NCI-H748 (cell line): Measurements from ENCODE around the gene SRL.
A peak's percentile ranks its signal among the peaks of the same experiment; 100 is the strongest.
"Not testable (repeated sequence)": the region's sequence is repeated elsewhere in the genome, so short reads cannot be mapped to it uniquely, and the experiment has no call there.

Experiments used
- DNase-seq: peaks from one replicate; lab custom pipeline; 2025; ENCODE audit not compliant: unreplicated experiment; lab: John Stamatoyannopoulos, UW

Gene SRL

DNA sequence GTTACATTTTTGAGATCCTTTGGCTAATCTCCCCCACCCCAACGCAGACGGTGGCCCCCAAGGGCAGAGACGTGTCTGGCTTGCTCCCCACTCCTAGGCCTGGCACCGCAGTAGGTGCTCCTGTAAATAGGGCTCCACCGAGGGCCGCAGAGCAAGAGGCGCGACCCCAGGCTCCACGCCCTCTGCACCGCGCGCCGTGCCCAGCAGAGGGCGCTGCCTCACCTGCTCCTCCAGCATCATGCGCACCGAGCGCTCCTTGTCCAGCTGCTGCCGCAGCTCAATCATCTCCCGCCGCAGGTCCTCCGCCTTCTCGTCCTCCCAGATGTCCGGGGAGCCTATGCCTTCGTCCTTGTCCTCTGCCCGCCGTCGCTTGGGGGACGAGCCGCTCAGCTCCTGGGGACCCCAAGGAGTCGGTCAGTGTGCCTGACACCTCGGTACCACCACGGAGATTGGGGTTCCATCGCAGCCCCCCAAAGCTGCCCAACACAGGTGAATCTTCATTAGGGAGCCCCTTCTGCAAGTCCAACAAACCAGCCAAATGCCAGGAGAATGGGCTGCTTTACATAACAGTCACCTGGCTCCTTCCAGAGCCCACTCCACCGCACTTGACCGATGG is 19.8 kb upstream of the SRL start:
- DNase-seq, result peak; percentile 18

DNA sequence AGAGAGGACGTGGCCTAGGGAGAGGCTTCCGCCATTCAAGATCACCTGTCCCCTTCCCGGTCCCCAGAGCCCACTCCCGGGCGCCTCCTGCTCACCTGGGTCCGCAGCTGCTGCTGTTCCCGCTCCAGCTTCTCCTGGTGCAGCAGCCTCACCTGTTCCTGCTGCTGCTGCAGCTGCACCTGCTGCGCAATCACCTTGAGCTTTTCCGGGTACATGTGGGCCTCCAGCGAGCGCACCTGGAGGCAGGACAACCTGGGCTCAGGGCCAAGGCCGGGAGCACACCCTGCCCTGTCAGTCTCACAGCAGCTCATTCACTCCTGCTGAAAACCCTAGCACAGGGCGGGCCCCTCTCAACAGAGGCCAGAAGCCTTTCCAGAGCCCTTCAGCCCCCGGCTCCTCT is 18.5 kb upstream of the SRL start:
- DNase-seq, result peak; percentile 93

DNA sequence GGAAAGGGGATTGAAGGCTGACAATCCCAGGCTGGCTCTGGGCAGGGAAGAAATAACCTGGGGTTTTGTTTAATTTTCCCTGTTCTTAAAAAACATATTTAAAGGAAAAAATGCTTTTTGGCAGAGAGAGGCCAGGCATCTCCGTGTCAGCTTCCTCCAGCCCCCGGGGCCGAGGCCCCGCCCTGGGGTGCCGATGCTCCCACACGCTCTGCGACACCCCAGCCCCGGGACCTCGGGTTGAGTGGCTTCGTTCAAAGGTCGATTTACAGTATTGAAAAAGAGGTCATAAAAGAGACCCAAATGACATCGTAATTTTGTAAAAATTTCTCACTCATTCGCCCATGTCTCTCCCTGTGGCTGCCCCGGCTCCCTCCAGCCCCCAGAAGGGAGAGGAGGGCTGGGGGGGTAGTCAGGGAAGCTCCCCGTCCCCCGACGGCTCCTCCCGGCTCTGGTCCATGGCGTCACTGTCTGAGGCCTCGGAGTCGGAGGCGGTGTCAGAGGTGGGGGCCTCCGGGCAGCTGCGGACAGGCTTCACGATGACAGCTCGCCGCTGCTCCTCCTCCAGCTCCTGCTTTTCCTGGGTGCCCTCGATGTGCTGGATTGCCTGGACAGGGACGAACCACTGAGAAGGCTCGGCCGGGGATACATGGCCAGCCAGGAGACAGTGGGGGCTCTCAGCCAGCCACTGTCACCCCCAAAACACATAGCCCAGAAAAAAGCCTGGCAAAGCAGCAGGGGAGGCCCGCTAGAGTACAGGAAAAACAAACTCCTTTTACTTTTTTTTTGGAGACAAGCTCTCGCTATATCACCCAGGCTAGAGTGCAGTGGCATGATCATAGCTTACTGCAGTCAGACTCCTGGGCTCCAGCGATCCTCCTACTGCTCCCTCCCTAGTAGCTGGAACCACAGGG is 16.0 kb upstream of the SRL start:
- DNase-seq, result no peak

DNA sequence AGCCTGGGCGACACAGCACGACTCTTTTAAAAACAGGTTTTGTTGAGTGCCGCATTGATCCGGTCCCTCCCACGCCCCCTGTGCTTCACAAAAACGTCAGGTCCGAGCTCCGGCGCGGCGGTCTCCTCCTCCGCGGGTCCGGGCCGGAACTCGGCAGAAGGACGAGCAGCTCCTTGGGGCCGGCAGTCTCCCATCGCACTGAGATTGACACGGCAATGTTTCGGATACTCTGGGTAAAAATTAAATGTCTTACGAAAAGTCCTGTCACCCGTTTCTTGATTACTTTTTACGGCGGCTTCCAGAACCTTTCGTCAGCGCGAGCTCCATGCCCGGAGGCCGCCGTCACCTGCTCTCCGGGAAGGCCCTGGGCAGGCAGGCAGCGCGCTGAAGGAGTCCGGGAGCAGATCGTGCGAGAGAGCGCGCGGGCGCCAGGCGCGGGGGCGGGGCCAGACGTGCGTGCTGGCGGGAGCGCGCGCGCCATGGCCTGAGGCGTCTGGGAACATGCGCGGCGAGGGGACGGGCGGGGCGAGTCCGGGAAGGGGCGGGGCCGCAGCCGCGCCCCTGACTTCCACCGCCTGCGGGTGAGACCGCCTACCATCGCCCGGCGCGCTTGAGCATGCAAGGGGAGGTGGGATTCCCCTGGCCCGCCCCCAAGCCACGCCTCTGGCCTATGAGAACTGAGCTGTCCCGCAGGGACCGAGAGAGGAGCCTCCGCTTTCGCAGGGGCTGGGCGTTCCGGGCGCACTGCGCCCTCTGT is 11.7 kb upstream of the SRL start:
- DNase-seq, result peak; percentile 97

DNA sequence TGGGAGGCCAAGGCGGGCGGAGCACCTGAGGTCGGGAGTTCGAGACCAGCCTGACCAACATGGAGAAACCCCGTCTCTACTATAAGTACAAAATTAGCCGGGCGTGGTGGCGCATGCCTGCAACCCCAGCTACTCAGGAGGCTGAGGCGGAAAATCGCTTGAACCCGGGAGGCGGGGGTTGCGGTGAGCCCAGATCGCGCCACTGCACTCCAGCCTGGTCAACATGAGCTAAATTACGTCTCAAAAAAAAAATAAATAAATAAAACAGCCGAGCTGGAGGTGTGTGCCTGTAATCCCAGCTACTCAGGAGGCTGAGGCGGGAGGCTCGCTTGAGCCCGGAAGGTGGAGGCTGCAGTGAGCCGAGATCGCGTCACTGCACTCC is 11.1 kb upstream of the SRL start:
- DNase-seq, result not testable (repeated sequence)

DNA sequence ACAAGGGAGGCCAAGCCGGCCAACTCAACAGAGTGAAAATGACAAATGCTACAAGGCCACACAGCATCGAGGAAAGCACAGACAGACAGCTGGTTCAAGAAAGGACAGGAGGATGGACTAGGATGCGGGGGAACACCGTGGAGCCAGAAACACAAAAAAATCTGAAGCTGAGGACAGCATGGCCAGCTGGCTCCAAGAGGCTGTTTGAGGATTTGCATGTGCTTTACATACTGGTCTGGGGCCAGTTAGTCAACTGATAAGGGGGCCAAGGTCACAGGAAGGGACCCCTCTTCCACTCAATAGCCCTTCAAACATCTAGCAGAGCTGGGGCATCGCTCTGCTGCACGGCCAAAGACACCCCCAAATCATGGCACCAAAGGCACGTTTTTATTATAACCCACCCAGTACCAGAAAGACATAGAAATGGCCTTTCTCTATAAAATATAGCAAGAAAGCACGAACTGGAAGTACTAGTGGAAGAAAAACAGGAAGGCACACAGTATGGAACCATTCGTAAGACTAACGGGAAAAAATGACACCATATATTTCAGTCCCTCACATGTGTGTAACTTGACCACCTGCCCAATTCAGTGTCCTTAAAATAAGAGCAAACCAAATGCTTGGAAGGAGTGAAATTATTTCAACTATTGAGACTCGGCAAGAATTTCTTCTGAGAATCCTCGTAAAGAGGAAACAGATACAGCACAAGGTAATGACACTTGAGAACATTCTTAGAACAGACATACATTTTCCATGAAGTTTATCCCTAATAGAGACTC is 7.8 kb upstream of the SRL start:
- DNase-seq, result no peak

DNA sequence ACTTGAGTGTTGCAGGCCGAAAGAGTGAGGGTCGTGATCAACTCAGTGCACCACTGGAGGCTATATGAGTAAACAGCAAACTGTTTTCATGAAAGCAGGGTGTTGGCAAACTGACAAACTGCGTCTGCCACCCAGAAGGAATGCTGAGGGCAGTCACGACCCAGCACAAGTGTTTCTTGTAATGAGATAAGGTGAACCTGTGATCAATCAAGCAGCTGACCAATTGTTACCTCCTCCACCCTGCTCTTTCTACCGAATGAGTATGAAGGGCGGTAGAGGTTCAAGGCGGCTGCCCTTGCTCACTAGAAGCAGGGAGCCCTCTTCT is 5.5 kb upstream of the SRL start:
- no peak for DNase-seq

DNA sequence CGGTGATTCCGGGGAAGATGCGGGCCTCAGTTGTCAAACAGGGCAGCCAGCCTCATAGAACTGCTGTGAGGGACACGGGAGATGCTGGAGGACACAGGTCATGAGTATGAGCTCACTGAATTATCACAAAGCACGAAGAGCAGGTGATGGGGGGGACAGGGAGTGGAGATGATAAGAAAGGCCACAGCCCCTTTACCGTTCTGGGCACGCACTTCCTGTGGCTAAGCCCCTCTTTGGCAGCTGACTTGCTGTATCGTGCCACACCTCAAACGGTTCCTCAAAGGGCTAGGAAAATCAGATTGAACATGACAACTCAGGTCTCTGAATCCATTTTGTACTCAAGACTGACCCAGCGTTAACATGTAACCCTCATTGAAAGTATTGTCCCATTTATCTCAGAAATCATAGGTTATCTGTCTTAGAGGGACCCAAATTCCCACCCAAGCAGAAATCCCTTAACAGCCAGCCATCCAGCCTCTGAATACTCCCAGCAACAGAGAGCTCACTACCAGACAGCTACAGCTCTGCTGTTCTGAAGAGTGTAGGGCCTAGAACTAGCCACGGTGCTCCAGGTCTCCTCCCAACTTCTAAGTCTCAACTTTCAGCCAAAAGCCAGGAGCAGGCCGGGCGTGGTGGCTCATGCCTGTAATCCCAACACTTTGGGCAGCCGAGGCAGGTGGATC is 5.0 kb upstream of the SRL start:
- no peak for DNase-seq

DNA sequence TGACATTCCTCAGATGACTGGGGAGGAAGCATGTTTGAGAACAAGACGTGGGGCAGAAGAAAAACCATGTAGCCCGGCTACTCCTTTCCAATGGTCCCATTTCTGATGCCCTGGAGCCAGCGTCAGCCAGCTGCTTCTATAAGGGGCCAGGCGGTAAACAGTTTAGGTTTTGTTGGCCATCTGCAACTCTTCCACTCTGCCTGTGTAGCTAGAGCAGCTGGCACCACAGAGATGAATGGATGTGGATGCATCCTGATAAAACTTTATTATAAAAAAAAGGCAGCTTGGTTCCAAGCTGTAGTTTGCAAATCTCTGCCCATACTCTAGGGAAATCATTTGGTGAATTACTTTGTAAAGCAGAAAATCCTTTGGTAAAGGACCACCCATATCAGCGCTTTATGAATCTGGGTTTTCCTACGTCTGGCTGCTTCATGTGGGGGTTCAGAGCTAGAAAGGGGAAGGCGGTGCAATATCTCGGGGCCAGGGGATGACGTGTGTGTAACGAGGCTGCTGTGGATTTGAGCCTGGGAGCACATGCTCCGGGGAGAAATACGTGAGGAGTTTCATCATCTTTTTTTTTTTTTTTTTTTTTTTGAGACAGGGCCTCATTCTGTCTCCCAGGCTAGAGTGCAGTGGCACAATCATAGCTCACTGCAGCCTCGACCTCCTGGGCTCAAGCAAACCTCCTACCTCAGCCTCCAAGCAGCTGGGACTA is 3.4 kb upstream of the SRL start:
- DNase-seq, result no peak

DNA sequence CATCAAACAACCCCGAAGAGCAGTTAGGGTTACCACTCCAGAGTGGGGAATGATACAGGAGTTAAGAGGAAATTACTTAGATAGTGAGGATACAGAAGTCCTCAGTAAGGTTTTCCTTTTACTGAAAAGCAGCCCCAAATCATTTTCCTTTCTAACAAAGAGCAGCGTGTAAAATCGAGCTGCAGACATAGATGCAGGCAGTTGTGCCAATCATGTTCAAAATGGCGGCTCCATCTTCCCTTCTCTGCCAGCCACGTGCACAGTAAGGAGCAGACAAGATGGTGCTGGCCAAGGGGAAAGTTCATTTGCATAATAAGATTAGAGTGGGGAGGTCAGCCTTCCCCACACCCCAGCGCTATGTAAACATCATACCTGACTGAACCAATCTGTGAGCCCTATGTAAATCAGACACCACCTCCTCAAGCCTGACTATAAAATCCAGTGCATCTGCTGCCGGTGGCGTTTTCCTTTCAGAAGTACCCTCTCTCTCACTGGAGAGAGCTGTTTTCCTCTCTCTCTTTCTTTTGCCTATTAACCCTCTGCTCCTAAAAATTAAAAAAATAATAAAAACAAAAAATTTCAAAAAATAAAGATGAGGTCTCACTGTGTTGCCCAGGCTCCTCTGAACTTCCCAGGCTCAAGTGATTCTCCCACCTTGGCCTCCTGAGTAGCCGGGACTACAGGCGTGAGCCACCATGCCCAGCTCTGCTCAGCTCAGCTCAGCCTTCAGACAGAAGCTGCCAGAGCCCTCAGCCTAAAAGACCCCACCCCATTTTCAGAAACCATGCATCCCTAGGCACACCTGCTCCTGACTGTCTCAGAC is 2.6 kb upstream of the SRL start:
- DNase-seq, result peak; percentile 76

DNA sequence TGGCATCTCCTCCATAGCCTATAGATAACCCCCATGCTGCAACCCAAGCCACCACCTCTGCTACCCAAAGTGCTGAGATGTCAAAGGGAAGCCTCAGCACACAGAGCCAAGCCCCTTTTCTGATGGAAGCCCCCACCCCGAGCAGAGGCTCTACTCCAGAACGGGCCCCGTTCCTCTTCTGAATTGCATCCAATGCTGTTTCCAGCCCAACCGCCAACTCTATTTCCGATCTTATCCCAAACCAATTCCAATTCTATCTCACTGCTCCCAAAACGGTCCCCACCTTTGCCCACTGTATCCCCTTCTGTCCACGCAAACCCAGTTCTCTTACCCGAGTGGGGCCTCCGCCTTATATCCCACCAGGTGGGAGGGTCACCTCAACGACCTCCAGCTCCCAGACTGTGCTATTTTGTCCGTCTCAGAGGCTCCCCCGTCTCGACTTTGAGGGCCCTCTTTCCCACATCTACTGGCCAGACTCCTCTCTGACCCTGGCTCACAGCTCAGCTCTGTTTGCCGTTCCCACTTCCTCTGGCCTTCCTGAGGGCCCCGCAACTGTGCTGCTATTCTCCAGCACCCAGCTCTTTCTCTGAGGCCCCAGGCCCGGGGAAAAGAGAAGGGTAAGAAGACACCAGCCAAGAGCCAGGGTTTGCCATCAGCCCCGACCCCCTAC is 487 bp downstream of the SRL start:
- no peak for DNase-seq

DNA sequence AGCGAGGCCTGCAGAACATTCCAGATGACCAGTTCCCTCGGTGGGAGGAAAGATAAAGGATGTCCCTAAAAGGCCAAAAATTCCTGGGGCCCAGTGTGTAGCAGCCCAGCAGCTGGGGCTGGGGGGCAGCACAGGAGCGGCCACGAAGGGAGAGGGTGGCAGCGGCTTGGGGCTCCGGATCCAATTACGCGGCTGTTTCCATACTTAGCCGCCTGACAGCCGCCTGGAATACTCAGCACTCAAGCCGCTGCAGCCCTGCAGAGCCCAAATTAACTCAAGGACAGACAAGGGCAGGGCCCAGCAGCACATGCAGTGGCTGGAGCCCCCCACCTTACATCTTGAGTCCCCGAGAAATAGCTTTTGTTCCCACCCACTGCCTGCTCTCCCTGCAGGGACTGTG is 1.3 kb downstream of the SRL start:
- DNase-seq, result no peak

DNA sequence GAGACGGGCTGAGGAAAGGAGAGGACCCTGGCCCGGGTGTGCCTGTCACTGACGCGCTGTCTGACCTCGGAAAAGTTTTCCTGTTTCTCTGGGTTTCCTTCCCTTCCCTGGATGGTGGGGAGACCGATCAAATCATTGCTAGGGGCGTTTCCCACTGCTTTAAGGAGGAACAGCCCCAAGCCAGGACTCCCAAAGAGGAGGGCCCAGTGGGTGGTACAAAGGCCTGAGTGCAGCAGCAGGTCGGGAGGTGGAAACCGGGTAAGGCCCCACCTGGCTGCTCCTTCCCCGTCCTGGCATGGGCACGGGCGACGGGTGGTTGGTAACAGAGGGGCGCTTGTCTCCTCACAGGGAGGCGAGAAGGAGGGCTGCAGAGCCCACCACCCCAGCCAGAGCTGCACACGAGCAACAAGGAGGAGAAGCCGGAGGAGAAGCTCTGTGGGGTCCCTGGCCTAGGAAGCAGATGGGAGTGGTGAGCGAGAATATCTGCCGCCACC is 2.2 kb downstream of the SRL start:
- no peak for DNase-seq

DNA sequence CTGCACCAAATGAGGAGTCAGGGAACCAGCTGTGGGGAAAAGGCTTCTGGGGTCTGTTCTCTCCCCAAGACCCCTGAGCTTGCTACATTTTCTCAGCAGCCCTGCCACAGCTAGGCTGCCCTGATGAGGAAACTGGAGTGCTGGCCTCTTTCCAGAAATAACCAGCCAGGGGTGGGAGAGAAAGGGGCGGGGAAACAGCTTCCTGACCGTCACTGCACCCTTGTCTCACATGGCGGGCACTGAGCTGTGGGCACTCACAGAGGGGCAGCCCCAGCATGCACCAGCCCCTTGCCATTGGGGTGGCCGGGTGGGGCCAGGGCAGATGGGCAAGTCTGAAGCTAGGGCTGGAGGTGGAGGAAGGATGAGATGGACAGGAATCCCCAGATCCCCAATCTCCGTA is 2.9 kb downstream of the SRL start:
- DNase-seq, result no peak

DNA sequence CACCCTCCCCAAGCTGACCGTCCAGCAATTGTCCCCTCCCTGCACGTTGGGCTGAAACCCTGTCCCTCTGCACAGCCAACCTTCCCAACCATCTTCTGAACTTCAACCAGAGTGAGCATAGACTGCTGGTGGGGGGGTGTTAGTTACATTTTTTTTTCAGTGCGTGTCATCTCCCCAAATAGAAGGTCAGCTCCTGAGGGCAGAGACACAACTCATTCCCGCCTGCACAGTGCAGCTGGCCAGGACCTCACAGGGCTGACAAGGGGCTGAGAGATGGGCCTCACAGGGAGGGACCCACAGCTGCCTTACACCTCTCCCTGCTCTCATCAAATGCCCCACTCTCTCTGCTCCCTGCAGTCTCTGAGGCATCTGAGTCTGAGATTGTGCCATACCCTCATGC is 8.4 kb downstream of the SRL start:
- DNase-seq, result no peak

DNA sequence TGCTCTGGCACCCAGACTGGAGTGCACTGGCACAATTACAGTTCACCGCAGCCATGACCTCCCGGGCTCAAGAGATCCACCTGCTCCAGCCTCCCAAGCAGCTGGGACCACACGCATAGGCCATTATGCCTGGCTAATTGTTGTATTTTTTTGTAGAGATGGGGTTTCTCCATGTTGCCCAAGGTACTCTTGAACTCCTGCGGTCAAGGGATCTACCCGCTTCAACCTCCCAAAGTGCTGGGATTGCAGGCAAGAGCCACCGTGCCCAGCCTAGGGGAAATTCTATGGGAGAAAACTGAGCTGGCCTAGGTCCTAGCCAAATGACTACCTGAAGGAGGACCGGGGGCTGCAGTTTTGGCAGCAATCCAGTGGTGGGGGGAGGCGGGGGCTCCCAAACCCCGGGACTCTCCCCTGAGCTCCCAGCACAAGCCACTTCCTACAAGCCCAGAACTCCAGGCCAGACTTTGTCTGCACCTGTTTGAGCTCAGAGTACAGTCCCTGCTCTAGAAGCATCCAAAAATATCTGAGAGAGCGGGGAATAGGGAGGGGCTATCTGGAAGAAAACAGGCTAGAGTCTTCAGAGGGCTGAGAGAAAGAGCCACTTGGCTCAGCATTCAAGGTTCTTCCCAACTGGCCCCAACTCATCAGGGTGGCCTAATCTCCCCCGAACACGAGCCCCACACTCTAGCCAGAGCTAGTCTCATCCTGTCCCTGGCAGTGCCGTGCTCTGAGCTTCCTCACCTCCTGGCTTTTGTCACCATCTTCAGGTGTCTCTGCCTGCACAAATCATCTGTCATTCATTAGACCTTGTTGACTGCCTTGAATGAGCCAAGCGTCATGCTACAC is 9.1 kb downstream of the SRL start:
- peak; percentile 19 for DNase-seq

DNA sequence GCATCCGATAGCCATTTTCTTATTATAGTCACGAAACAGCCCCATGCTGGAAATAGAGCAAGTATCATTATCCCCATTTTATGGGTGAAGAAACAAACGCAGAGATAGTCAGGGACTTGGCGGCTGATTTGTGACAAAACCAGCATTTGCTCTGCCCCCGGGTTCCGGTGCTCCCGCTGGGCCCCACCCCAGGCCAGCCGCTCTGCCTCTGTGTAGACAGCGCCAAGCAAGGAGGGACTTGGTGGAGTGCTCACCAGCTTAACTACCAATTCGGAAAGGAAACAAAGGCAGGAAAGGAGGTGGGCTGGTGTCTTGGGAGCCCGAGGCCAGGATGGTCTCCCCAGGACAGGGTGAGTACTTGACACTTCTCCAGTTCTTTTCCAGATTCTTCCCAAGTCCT is 10.0 kb downstream of the SRL start:
- no peak for DNase-seq

DNA sequence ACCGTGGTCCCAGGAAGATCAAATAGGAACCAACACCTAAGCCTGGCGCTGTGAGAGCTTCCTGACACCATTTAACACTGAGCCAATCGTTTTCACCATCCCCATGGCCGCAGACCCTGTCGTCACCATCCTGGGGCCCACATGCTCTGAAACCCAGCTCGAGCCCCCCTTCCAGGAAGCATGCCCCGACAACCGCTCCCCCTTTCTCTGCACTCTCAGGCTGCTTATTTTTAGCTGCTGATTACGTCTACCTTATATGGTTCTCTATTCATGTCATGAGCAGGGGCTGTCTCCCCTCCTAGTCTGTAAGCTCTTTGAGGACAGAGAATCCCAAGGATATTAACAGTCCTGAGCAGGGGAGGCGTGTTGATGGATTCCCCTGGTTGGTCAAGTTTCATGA is 10.5 kb downstream of the SRL start:
- no peak for DNase-seq
